Fibroblast of pulmonary artery (primary cell): ENCODE measurements around the gene GPR26.

Experiments
- DNase-seq: peaks from one replicate; pipeline ENCODE4 v3.0.0-alpha.2; 2010; ENCODE audit warnings: low read depth
- H3K4me3 ChIP-seq: replicated peaks from 2 replicates; pipeline ENCODE4 v1.5.1; 2011; ENCODE audit warnings: low read depth, mild to moderate bottlenecking, control low read depth, low read length, moderate library complexity
- CTCF ChIP-seq: IDR thresholded peaks from 2 replicates; pipeline ENCODE4 v1.5.1; 2011; ENCODE audit warnings: mild to moderate bottlenecking, control low read depth, low read length, inconsistent platforms; ENCODE audit errors: missing control alignments

GPR26 gene

GRCh38 chr10:123636598-123637325 lies 29.4 kb upstream of the GPR26 start:
- DNase-seq, result no peak
- no peak for TF ChIP-seq CTCF
- H3K4me3 ChIP-seq, result no peak overlapping the region

- TF ChIP-seq CTCF, result no peak
- DNase-seq, result no peak
- no peak overlapping the region for H3K4me3 ChIP-seq
Measured at GRCh38 chr10:123637326-123637880, 28.8 kb upstream of the GPR26 start.

- no peak for DNase-seq
- no peak for TF ChIP-seq CTCF
- no peak overlapping the region for H3K4me3 ChIP-seq
Measured at GRCh38 chr10:123639131-123639530, 27.0 kb upstream of the GPR26 start.

GRCh38 chr10:123640016-123640535 lies 26.1 kb upstream of the GPR26 start:
- no peak for DNase-seq
- TF ChIP-seq CTCF, result no peak

GRCh38 chr10:123642293-123642692 lies 23.9 kb upstream of the GPR26 start:
- no peak for TF ChIP-seq CTCF
- no peak overlapping the region for H3K4me3 ChIP-seq
- DNase-seq, result no peak

More at GRCh38 chr10:123640016-123640535, 26.1 kb upstream of the GPR26 start:
- H3K4me3 ChIP-seq, result no peak overlapping the region

- TF ChIP-seq CTCF, result no peak
- no peak for DNase-seq
- H3K4me3 ChIP-seq, result no peak overlapping the region
Measured at GRCh38 chr10:123642697-123643096, 23.5 kb upstream of the GPR26 start.
